BE2C (cell line): Measurements from ENCODE around the gene ALDH3A2.

Experiments
- DNase-seq: peaks from one replicate; pipeline ENCODE4 v3.0.0-alpha.2; 2020
- H3K27me3 ChIP-seq: fragments of 250-450 bp; sonication (Bioruptor Pico); 2 replicates; pipeline ENCODE4 v1.5.1; 2020; ENCODE audit warnings: mild to moderate bottlenecking
- H3K36me3 ChIP-seq: fragments of 250-450 bp; sonication (Bioruptor Pico); 2 replicates; pipeline ENCODE4 v1.5.1; 2020; ENCODE audit warnings: mild to moderate bottlenecking
- H3K4me1 ChIP-seq: fragments of 250-450 bp; sonication (Bioruptor Pico); 2 replicates; pipeline ENCODE4 v1.5.1; 2020
- H3K4me3 ChIP-seq: 2 replicates; pipeline ENCODE4 v1.5.1; 2011; ENCODE audit warnings: low read depth, low read length
- H3K9me3 ChIP-seq: fragments of 250-450 bp; sonication (Bioruptor Pico); 2 replicates; pipeline ENCODE4 v1.5.1; 2020
- TF ChIP-seq, protein P1 (sequence below): IDR thresholded peaks from 2 replicates; pipeline ENCODE4 v1.5.1; 2012; ENCODE audit warnings: mild to moderate bottlenecking, low read depth, low read length

Gene ALDH3A2

DNA sequence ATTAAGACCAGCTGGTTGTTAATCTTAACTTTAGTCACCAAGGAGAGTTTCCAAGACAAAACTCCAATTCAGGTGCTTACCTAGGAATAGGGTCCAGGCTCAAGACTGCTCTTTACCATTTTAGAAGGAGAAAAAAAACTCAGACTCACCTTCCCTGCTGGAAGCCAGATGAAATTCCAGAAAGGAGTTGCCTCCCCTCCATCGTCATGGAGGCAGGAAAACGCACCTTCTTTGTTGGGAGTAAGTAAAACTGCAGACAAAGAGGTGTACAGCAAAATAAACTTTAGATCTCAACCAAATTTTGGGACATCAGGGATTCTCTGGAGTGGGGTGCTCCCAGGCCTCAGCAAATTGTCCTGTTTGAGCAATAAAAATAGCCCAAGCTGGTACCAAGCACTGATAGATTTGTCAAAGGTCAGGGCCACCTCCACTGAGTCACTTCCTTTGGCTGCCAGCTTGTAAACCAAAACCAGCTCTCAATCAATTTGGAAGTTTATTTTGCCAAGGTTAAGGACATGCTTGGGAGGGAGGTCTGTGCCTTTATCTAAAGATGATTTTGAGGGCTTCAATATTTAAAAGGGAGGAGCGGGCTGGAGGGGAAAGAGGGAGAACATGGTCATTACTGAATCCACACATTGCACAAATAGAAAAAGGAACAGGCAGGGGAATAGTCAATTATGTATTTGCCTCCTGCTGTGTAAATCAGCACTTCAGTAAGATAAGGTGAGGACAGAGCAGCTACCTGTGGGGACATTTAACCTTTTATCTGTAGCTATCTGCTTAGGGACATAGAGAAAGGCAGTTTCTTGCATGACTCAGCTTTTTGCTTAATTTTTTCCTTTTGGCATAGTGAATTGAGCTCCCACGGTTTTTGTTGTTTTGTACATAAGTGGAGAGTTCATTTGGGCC is 1.5 kb upstream of the ALDH3A2 start:
- Histone ChIP-seq H3K4me1 (no peaks in the 10 kb centered on the region), H3K4me3 (no peak overlapping the region; the same call in 1 of the 2 replicates)
- TF ChIP-seq, protein P1, sequence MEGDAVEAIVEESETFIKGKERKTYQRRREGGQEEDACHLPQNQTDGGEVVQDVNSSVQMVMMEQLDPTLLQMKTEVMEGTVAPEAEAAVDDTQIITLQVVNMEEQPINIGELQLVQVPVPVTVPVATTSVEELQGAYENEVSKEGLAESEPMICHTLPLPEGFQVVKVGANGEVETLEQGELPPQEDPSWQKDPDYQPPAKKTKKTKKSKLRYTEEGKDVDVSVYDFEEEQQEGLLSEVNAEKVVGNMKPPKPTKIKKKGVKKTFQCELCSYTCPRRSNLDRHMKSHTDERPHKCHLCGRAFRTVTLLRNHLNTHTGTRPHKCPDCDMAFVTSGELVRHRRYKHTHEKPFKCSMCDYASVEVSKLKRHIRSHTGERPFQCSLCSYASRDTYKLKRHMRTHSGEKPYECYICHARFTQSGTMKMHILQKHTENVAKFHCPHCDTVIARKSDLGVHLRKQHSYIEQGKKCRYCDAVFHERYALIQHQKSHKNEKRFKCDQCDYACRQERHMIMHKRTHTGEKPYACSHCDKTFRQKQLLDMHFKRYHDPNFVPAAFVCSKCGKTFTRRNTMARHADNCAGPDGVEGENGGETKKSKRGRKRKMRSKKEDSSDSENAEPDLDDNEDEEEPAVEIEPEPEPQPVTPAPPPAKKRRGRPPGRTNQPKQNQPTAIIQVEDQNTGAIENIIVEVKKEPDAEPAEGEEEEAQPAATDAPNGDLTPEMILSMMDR: no peak

DNA sequence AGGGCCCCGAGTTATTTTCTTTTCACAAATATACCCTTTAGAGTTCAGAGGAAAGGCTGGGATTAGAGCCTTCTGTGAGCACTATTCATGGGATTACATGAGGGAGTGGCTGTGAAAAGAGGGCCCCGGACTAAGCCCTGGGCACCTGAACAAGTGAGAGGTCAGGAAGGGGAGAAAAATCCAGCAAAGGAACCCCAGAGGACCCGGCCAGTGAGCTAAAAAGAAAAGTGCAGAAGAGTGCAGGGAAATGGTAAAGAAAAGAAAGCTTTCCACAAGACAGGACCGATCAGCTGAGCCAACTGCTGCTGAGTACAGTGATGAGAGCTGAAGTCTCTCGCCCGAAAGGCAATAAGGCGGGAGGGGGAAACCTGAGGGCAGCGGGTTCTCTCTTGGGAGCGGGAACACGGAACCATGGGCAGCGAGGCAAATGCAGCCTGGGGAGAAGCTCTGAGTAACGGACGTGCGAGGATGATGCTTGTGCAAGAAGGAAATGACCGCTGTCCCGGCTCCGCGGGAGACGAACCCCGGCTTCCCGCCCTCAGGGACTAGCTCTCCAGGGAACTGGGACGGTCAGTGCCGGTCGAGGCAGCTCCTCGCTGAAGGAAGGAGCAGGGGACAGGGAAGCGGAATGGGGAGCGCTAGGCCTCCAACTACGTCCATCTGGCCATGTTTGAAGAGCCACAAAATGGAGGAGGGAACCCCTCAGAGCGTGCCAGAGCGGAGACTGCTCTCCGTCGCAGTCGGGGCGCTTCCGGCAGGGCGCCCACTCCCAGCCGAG is 665 bp upstream of the ALDH3A2 start:
- H3K9me3 ChIP-seq: no peaks in the 10 kb centered on the region
- peak overlapping the region; percentile 77 for H3K4me3 ChIP-seq
- H3K36me3 ChIP-seq: no peaks in the 10 kb centered on the region
- H3K4me1 ChIP-seq: no peaks in the 10 kb centered on the region
- TF ChIP-seq, protein P1: no peak
- peak; percentile 37 for DNase-seq
- no peaks in the 10 kb centered on the region for H3K27me3 ChIP-seq

More for the DNA sequence above, 1.5 kb upstream of the ALDH3A2 start:
- no peak for DNase-seq
- H3K9me3 ChIP-seq: no peaks in the 10 kb centered on the region
- H3K27me3 ChIP-seq: no peaks in the 10 kb centered on the region
- H3K36me3 ChIP-seq: no peaks in the 10 kb centered on the region

DNA sequence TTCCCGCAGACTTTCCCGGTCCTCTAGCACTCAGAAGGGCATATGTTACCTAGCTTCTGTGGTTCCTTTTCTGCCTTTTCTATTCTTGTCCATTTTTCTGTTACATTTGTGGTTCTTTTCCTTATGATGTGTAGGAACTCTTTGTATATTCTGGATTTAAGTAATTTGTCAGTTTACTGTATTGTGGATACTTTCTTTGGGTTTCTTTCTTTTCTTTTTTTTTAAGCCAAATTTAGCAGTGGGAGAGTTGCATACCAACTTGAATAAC is 657 bp downstream of the ALDH3A2 start:
- TF ChIP-seq, protein P1: no peak
- H3K4me3 ChIP-seq: peak overlapping the region; percentile 77
- H3K36me3 ChIP-seq: no peaks in the 10 kb centered on the region
- DNase-seq: no peak
- no peaks in the 10 kb centered on the region for H3K27me3 ChIP-seq
- H3K9me3 ChIP-seq: no peaks in the 10 kb centered on the region
- H3K4me1 ChIP-seq: no peaks in the 10 kb centered on the region

DNA sequence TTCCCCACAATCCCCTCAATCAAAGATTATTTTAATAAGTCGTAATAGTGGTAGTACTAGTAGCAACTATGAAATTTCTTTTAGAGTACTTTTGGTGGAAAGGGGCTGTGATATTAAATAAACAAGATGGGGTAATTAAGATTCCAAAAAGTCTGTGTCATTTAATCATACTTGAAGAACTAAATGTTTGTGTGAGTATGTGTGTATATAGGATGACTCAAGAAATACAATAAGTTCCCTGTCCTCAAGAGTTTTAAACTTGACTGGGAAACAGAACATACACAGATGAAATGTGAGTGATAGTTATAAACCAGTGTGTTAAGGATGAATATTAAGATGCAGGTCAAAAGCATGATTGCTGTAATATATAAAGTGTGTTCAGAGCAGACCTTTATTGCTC is 2.3 kb downstream of the ALDH3A2 start:
- DNase-seq: no peak
- Histone ChIP-seq H3K4me1 (no peaks in the 10 kb centered on the region), H3K27me3 (no peaks in the 10 kb centered on the region), H3K36me3 (no peaks in the 10 kb centered on the region), H3K4me3 (no peak overlapping the region), H3K9me3 (no peaks in the 10 kb centered on the region)
- TF ChIP-seq, protein P1: no peak

DNA sequence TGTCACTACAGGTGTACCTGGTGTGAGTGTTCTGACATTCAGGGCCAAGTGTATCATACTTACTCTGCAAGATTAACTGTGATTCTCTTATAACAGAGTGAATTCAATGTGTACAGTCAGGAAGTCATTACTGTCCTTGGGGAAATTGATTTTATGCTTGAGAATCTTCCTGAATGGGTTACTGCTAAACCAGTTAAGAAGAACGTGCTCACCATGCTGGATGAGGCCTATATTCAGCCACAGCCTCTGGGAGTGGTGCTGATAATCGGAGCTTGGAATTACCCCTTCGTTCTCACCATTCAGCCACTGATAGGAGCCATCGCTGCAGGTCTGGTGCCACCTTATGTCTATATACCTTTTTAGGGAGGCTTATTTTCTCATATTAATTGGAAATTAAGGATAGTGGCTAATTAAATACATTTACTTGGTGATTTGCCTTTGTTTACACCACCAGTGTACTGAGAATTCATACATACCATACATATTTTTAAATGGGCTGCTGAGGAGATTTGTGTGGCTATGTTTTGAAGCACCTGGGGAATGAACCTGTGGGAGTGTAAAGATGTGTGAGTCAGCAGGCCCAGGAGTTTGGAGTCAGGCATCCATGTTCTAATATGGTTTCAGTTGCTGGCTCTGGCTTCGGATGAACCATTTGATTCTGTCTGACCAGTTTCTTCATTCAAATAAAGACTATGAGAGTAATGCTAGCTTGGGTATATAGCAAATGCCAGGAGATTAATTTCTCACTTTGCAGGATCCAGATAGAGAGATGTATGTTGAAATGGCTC is 3.1 kb downstream of the ALDH3A2 start:
- Histone ChIP-seq H3K36me3 (no peaks in the 10 kb centered on the region), H3K27me3 (no peaks in the 10 kb centered on the region), H3K9me3 (no peaks in the 10 kb centered on the region), H3K4me1 (no peaks in the 10 kb centered on the region), H3K4me3 (no peak overlapping the region)
- TF ChIP-seq, protein P1: no peak
- no peak for DNase-seq
